Activated CD8-positive, alpha-beta memory T cell treated with anti-CD3 and anti-CD28 coated beads, Interleukin-2, amount 10 ng/mL, durations not matched to agents 7 days and 5 days (primary cell): ENCODE results near the gene TFEB. TPM values are rescaled to one million over a fixed set of nuclear protein-coding genes. Genes with fewer than 3 reads are reported as not detected.

ENCODE experiments used
- ATAC-seq: fragments of 150-1000 bp; cut with Tn5 transposase; one replicate; pipeline ENCODE4 v1.10.0; 2021; ENCODE audit warnings: moderate library complexity
- CTCF ChIA-PET: fragments of 350-600 bp; sonication (Branson Sonifier 250); formaldehyde crosslinking; loops from one replicate; lab custom pipeline; 2021; ENCODE audit warnings: antibody characterized with exemption; lab: Charles Lee
- DNase-seq: peaks from one replicate; pipeline ENCODE4 v3.0.0-alpha.2; 2020
- H3K27ac Mint-ChIP-seq: one replicate; pipeline ENCODE4 v1.8.0; 2021; ENCODE audit warnings: mild to moderate bottlenecking, mixed read lengths
- H3K27me3 Mint-ChIP-seq: one replicate; pipeline ENCODE4 v1.8.0; 2021; ENCODE audit warnings: mixed read lengths
- H3K36me3 Mint-ChIP-seq: one replicate; pipeline ENCODE4 v1.8.0; 2021; ENCODE audit warnings: mild to moderate bottlenecking, mixed read lengths
- H3K4me1 Mint-ChIP-seq: one replicate; pipeline ENCODE4 v1.8.0; 2021; ENCODE audit warnings: mixed read lengths
- H3K4me3 Mint-ChIP-seq: one replicate; pipeline ENCODE4 v1.8.0; 2021; ENCODE audit warnings: mild to moderate bottlenecking, moderate library complexity, mixed read lengths
- H3K9me3 Mint-ChIP-seq: one replicate; pipeline ENCODE4 v1.8.0; 2022; ENCODE audit warnings: low read depth, mixed read lengths
- total RNA-seq, 2 experiments: library from RNA; stranded (reverse); gene quantifications; one replicate each; pipeline ENCODE4 v1.2.3, GENCODE V29; 2021

Gene TFEB
- total RNA-seq, 2 experiments from 2014 or later: 14.5 to 15.8 TPM

DNA sequence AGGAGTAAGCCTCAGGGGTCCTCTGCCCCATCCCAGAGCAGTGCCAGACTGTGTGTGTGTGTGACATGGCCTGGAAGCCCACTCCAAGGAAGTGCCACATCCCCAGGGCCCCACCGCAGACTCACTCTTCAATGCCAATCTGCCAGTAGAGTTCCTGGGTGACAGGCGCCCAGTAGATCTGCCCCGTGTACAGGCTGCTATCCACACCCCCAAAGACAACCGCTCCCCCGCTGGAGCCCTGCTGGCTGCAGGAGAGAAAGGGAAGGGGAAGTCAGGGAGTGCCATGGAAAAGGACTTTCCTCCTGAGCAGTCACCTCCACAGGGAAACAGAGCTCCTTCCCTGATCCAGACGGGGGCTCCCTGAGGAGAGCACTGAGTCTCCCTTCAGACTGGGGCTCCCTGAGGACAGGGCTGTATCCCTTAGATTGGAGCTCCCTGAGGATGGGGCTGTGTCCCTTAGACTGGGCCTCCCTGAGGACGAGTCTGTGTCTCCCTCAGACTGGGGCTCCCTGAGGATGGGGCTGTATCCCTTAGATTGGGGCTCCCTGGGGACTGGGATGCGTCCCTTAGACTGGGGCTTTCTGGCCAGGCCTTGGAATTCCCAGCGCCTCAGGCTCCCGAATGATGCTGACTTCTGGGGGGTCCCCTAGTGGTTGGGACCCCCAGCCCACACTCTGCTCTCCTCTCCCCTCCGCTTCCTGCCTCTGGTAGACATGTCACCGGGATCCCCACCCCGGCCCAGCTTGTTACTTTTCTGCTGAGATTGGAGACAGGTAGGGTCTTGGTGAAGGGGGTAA is 5.2 kb upstream of the TFEB start:
- Mint-ChIP-seq H3K36me3 (no peaks in the 10 kb centered on the region), H3K27ac (no peak overlapping the region), H3K4me1 (peaks cover 5% of the 10 kb centered on the region), H3K9me3 (no peaks in the 10 kb centered on the region), H3K27me3 (no peaks in the 10 kb centered on the region), H3K4me3 (no peak overlapping the region)
- no peak for ATAC-seq
- CTCF ChIA-PET: interaction anchor here (0.9 kb wide), 1 partner anchor 57 kb away, joined by 3 read pairs; no protein-coding TSS in a partner anchor
- DNase-seq: no peak

DNA sequence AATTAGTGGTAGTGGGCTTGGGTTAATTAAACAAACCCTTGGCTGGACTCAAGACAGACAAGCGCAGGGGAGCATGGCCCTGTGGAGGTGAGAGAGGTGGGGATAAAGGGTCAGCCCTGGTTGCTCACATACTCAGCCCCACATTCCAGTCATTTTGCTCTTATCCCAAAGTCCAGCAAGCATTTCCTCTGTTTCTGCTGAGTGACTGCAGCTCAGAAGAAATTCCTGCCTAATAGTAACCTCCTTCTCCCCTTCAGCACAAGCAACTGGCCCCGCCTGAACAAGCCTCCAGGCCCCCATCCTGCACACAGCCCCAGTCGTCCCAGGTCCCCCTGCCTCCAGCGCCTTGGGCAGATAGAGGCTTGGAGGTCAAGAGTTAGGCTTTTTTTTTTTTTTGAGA is 3.6 kb upstream of the TFEB start:
- Mint-ChIP-seq H3K36me3 (no peaks in the 10 kb centered on the region), H3K4me1 (peaks cover 5% of the 10 kb centered on the region), H3K27ac (no peak overlapping the region), H3K27me3 (no peaks in the 10 kb centered on the region), H3K4me3 (no peak overlapping the region), H3K9me3 (no peaks in the 10 kb centered on the region)
- no peak for DNase-seq
- ATAC-seq: no peak
- CTCF ChIA-PET: interaction anchor here (2.5 kb wide), 1 partner anchor 48 kb away, joined by 7 read pairs; the partner anchor contains the start of gene TOMM6

DNA sequence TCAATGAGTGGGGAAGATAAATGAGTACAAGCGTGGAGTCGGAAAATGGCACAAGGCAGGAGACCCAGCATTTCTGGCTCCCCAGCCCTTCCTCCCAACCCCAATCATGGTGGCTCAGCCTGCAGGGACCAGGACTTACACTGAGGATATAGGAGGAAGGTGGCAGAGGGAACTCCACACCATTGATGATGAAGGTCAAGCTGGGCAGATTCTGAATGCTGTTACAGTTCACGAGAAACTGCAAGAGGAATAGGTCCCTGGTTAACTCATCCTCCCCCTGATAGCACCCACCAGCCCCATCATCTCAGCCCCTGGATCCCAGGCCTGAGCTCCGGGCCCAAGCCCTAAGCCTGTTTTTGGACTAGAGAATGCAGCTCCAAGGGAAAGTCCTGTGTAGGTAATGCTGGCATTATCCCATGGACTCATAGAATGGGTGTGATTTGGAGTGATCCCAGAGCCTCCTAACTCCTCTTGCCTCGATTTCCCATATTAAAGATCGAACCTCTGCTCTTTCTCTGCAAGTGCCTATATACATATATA is 2.3 kb upstream of the TFEB start:
- Mint-ChIP-seq H3K9me3 (no peaks in the 10 kb centered on the region), H3K4me1 (peaks cover 18% of the 10 kb centered on the region), H3K27ac (no peak overlapping the region), H3K36me3 (no peaks in the 10 kb centered on the region), H3K27me3 (no peaks in the 10 kb centered on the region), H3K4me3 (no peak overlapping the region)
- no peak for DNase-seq
- CTCF ChIA-PET: interaction anchor here (2.5 kb wide), 1 partner anchor 49 kb away, joined by 7 read pairs; the partner anchor contains the start of gene TOMM6
- ATAC-seq: no peak

DNA sequence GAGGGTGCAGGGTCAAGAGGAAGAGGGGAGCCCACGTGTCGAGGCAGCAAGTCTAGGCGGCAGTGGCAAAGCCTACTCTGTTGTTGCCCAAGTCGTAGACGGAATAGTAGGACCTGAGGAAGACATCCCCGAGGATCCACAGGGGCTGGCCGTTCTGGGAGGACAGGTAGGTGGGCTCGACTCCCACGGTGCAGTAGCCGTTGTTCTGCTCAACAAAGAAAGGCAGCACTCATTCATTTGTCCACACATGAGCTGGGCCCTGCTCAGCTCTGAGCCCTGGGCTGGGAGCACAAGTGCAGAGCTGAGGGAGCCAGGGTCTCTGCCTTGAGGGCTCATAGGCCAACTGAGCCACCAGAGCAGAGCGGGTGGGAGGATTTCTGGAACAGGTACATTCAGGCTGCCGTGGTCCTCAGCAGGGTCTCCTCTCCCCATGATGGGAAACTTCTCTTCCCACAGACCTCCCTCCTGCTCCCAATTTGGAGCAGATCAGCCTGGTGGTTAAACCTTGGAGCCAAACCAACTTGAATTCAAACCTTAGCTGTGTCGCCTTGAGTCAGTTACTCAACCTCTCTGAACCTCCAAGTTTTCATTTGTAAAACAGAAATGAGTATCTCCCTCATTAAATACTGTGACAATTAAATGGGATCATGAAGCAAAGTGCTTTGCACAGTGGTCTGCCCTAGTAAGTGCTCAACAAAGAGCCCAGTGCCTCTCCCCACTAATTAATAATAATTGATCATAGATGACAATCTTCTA is 1.6 kb upstream of the TFEB start:
- Mint-ChIP-seq H3K27me3 (no peaks in the 10 kb centered on the region), H3K9me3 (no peaks in the 10 kb centered on the region), H3K4me3 (no peak overlapping the region), H3K4me1 (peaks cover 21% of the 10 kb centered on the region), H3K27ac (no peak overlapping the region), H3K36me3 (no peaks in the 10 kb centered on the region)
- ATAC-seq (no peak), DNase-seq (no peak)
- CTCF ChIA-PET: interaction anchor here (0.6 to 2.5 kb wide), 2 partner anchors 50 to 253 kb away, joined by 3 to 7 read pairs; partner anchors contain the start of gene TOMM6

DNA sequence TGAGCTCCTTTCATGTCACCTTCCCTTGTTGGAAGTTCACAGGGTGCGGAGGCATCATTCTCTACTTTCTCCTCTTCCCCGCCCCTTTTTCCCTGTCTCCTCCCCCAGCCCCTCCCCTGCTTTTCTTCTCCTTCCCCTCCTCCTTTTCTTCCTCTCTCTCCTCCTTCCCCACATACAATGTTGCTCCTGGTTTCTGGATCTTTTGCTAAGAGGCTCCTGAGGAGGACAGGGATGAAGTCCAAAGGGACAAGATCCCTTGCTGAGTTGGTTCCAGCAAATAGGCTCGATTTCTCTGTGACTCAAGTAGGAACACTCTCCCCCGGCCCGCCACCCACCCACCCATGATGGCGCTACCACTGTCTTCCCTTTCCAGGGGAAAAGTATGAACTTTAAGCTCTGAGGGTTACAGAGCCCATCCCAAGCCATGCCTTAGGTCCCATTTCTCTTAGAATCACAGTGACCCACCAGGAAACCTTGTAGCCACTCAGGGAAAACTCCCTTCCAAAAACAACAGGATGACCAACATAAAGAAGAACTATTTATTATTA is 852 bp upstream of the TFEB start:
- Mint-ChIP-seq H3K27me3 (no peaks in the 10 kb centered on the region), H3K27ac (no peak overlapping the region), H3K4me1 (peaks cover 25% of the 10 kb centered on the region), H3K4me3 (no peak overlapping the region), H3K9me3 (no peaks in the 10 kb centered on the region), H3K36me3 (no peaks in the 10 kb centered on the region)
- no peak for DNase-seq
- CTCF ChIA-PET: interaction anchor here (0.6 to 6.1 kb wide), 3 partner anchors 22 to 253 kb away, joined by 3 to 23 read pairs (median 4); no protein-coding TSS in a partner anchor
- ATAC-seq: no peak

DNA sequence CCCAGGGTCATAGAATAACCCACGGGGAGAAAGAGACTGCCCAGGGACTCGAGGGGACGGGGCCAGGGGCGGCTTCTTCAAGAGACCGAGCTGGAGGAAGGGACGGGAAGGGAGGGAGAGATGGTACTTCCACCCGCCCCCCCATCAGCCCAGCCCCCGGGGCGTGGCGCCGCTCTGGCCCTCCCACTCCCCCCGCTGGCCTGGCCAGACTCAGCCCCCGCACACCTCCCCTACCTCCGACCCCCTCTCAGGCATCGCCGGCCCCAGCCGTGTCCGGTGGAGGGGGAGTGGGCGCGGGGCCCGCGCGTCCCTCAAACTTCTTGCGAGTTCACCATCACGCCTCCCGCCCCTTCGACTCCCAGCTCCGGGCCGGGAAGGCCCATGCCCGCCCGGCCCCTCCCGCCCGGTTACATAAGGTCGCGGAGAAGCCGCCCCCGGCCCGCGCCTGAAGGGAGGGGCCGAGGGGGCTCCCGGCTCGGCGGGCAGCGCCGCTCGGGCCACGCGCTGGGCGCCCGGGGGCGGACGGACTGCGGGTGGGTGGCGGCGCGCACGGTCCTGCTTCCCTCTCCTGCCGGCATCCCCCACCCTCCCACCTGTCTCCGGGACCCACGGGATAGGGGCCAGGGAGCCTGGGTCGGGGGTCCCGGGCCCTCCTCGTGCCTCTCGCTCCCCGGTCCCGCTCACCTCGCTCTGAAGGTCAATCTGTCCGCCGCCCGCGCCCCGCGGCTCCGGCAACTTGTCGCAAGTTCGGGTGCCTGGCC is 562 bp downstream of the TFEB start:
- H3K36me3 Mint-ChIP-seq: no peaks in the 10 kb centered on the region
- CTCF ChIA-PET: interaction anchor here (1.0 to 6.1 kb wide), 15 partner anchors 9 to 369 kb away, joined by 3 to 33 read pairs (median 5); partner anchors contain the start of genes BYSL, MED20 and TOMM6
- peak; percentile 68 for ATAC-seq
- no peaks in the 10 kb centered on the region for H3K27me3 Mint-ChIP-seq
- peaks cover 38% of the 10 kb centered on the region for H3K4me1 Mint-ChIP-seq
- no peaks in the 10 kb centered on the region for H3K9me3 Mint-ChIP-seq
- H3K27ac Mint-ChIP-seq: peak overlapping the region; percentile 57
- peak; percentile 81 for DNase-seq
- H3K4me3 Mint-ChIP-seq: peak overlapping the region; percentile 79

DNA sequence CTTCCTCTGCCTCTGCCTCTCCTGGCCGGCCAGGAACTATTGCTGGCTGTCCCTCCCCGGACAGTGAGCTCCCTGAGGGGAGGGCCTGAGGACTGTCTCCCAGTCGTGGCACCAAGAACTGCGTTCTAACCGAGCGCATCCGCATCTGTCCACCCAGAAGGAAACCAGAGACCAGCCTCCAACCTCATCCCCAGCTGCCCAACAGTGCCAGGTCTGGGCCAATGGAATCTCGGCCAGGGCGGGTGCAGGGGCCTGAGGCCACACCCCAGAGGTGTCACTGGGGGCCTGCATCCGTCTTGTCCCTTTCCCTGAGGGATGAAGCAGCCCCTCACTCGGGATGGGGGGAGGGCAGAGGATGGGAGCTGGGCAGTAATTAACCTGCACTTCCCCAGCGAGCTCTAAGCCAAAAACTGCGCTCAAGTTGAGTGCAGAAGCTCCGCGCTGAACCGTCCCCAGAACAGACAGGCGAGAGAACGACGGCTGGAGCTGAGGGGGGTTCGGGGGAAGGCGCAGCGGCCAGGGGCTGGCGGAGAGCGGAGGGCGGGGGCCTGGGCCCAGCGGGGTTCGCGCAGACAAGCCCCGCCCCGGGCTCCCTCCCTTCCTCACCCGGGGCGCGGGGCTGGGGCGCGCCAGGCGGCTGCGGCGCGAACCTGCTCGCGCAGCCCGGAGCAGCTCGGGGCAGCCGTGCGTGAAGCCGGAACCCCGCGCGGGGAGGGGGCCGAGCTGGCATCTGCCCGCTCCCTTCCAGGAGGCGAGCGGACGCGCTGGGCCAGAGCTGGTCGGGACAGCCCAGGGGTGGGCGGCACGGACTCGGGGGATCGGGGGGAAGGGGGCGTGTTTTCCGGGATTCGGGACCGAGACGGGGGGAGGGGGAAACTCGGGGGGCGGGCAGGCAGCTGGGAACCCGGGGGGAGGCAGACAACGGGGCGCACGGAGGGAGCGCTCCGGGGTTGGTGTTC is 1.4 kb downstream of the TFEB start:
- H3K27me3 Mint-ChIP-seq: no peaks in the 10 kb centered on the region
- H3K4me1 Mint-ChIP-seq: peaks cover 38% of the 10 kb centered on the region
- peak; percentile 76 for DNase-seq
- peak overlapping the region; percentile 86 for H3K27ac Mint-ChIP-seq
- ATAC-seq: peak; percentile 76
- no peaks in the 10 kb centered on the region for H3K9me3 Mint-ChIP-seq
- CTCF ChIA-PET: interaction anchor here (0.7 to 6.1 kb wide), 18 partner anchors 8 to 559 kb away, joined by 3 to 33 read pairs (median 5); partner anchors contain the start of genes BYSL, MED20 and TOMM6
- H3K4me3 Mint-ChIP-seq: peak overlapping the region; percentile 79
- H3K36me3 Mint-ChIP-seq: no peaks in the 10 kb centered on the region

DNA sequence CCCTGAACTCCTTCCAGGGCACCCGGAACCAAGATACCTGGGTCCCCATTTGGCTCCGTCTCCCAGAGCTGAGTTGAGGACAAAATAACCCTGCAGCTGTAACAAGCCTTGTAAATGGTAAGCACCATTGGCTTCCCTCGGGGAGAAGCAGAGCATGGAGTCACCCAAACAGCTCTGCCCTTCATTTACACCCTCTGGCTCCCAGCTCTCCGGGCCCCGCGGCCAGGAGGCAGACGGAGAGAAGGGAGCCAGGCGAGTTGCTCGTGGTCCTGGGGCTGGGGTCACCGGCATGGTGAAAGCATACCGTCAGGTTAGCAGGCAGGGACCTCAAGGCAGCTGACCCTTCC is 2.1 kb downstream of the TFEB start:
- Mint-ChIP-seq H3K9me3 (no peaks in the 10 kb centered on the region), H3K4me1 (peaks cover 38% of the 10 kb centered on the region), H3K4me3 (peak overlapping the region; percentile 79), H3K27ac (peak overlapping the region; percentile 86), H3K36me3 (no peaks in the 10 kb centered on the region), H3K27me3 (no peaks in the 10 kb centered on the region)
- DNase-seq: no peak
- CTCF ChIA-PET: interaction anchor here (0.9 to 6.1 kb wide), 10 partner anchors 12 to 371 kb away, joined by 3 to 33 read pairs (median 8); partner anchors contain the start of gene TOMM6
- no peak for ATAC-seq

DNA sequence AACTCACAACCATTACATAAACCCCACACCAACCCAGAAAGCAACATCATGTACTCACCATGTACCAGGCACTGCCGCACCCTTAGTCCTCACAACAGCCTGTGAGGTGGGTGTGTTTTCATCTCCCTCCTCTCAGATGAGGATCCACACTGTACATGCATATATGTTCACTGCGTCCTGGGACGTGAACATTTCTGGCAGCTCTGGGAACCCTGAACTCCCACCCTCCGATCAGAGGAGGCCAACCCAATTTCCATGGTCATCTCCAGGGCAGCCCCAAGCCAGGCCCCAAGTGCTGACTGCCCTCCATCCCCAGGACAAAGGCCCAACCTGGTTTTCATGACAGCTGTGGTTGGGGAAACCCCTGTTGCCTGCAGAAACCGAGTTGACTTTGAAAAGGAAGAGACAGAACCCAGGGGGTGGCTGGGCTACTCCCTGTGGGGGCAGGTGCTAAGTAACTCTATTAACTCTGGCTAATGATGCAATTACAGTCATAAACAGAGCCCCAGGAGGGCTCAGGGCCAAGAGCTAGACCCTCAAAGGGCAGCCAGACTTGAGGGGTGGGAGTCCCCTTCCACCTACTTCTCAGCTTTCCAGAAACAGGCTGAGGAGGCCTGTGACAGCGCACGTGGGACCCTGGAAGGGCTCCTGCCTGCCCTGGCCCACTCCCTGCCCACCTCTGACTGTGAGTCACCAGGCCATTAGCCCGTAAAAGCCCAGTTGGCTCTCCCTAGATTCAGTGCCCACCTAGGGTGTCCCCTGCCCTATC is 2.6 kb downstream of the TFEB start:
- Mint-ChIP-seq H3K27ac (peak overlapping the region; percentile 51), H3K27me3 (no peaks in the 10 kb centered on the region), H3K4me3 (peak overlapping the region; percentile 79), H3K36me3 (no peaks in the 10 kb centered on the region), H3K9me3 (no peaks in the 10 kb centered on the region), H3K4me1 (peaks cover 38% of the 10 kb centered on the region)
- DNase-seq (peak; percentile 81), ATAC-seq (peak; percentile 12)
- CTCF ChIA-PET: interaction anchor here (1.8 to 6.1 kb wide), 7 partner anchors 13 to 130 kb away, joined by 5 to 33 read pairs (median 17); partner anchors contain the start of gene TOMM6

DNA sequence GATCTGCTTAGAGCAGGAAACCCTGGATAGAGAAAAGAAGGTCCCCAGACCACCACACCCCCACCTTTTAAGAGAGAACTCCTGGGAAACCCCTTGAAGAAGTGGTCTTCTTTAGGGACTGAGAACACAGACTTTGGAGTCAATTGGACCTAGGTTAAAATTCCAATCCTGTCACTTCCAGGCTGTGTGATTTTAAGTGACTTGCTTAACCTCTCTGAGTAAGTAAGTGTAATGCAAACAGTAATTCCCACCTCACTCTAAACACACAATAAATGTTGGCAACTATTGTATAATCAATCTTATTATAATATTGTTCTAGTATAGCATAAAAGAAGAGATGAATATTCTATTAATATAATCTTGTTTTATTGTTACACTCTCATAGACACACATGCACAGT is 3.3 kb downstream of the TFEB start:
- no peaks in the 10 kb centered on the region for H3K27me3 Mint-ChIP-seq
- peak overlapping the region; percentile 51 for H3K27ac Mint-ChIP-seq
- ATAC-seq: no peak
- peak overlapping the region; percentile 79 for H3K4me3 Mint-ChIP-seq
- H3K36me3 Mint-ChIP-seq: no peaks in the 10 kb centered on the region
- H3K4me1 Mint-ChIP-seq: peaks cover 39% of the 10 kb centered on the region
- H3K9me3 Mint-ChIP-seq: no peaks in the 10 kb centered on the region
- CTCF ChIA-PET: interaction anchor here (3.1 to 6.1 kb wide), 3 partner anchors 18 to 54 kb away, joined by 23 to 33 read pairs (median 27); partner anchors contain the start of gene TOMM6
- DNase-seq: no peak

DNA sequence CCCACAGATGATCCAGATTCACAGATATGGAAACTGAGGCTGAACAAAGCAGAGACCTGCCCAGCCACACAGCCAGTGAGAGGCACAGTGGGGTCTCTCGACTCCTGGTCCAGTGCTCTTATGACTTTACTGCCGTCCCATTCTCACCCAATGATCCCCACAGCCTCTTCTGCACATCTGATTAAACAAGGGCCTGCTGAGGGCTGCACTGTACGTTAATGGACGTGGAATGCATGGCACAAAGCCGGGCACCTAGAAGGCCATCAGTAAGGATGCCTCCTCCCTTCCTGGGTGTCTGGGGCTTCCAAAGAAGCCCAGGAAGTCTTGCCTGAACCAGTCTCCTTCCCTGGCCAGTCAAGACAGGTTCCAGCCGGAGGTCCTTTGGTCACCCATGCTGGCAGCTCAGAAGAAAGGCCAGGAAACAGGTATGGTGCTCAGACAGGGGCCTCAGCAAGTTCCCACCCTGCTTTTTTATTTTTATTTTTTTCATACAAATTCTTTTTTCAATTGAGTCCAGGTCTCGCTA is 3.8 kb downstream of the TFEB start:
- Mint-ChIP-seq H3K4me3 (no peak overlapping the region), H3K9me3 (no peaks in the 10 kb centered on the region), H3K4me1 (peaks cover 43% of the 10 kb centered on the region), H3K27ac (no peak overlapping the region), H3K36me3 (no peaks in the 10 kb centered on the region), H3K27me3 (no peaks in the 10 kb centered on the region)
- CTCF ChIA-PET: interaction anchor here (6.1 kb wide), 1 partner anchor 17 kb away, joined by 23 read pairs; no protein-coding TSS in a partner anchor
- ATAC-seq: no peak
- no peak for DNase-seq
